MCF 10A (cell line): ENCODE results near the gene SUPT4H1. TPM values are rescaled to one million over a fixed set of nuclear protein-coding genes. Genes with fewer than 3 reads are reported as not detected.

Experiments
- BruUV-seq: library from RNA; stranded (reverse); fragments of 400-500 nt; replicated peaks from 2 replicates; lab custom pipeline; 2021; lab: Mats Ljungman, UMichigan
- CTCF ChIA-PET: fragments of 300-600 bp; sonication (Branson Sonifier 250); formaldehyde crosslinking; extraction: SDS; loops from one replicate; lab custom pipeline; 2021; ENCODE audit warnings: antibody characterized with exemption, inconsistent platforms; lab: Yijun Ruan, JAX
- POLR2A ChIA-PET: fragments of 300-600, 350-650 bp; sonication (Branson Sonifier 250); formaldehyde crosslinking; extraction: SDS; loops from one replicate; lab custom pipeline; 2020; ENCODE audit warnings: antibody characterized with exemption, inconsistent platforms; lab: Yijun Ruan, JAX
- DNase-seq: peaks from one replicate; pipeline ENCODE4 v3.0.0-alpha.2; 2018; ENCODE audit not compliant: unreplicated experiment
- H3K27ac Mint-ChIP-seq: one replicate; pipeline ENCODE4 v1.8.0; 2022; ENCODE audit warnings: mild to moderate bottlenecking, low read depth, mixed read lengths; ENCODE audit not compliant: unreplicated experiment
- H3K27me3 Mint-ChIP-seq: one replicate; pipeline ENCODE4 v1.8.0; 2022; ENCODE audit warnings: mixed read lengths; ENCODE audit not compliant: insufficient read depth, unreplicated experiment
- H3K36me3 Mint-ChIP-seq: one replicate; pipeline ENCODE4 v1.8.0; 2022; ENCODE audit warnings: mild to moderate bottlenecking, moderate library complexity, mixed read lengths; ENCODE audit not compliant: insufficient read depth, unreplicated experiment
- H3K4me1 Mint-ChIP-seq: one replicate; pipeline ENCODE4 v1.8.0; 2022; ENCODE audit warnings: mixed read lengths; ENCODE audit not compliant: insufficient read depth, unreplicated experiment
- H3K4me3 Mint-ChIP-seq: one replicate; pipeline ENCODE4 v1.8.0; 2022; ENCODE audit warnings: mild to moderate bottlenecking, moderate library complexity, mixed read lengths; ENCODE audit not compliant: unreplicated experiment
- H3K9me3 Mint-ChIP-seq: one replicate; pipeline ENCODE4 v1.8.0; 2022; ENCODE audit warnings: mixed read lengths; ENCODE audit not compliant: unreplicated experiment
- intact Hi-C: fragments of 100-400 bp; cut with micrococcal nuclease; formaldehyde crosslinking; loops from 2 replicates; pipeline ENCODE4 v1.14.1; 2022
- total RNA-seq: library from RNA; stranded (reverse); gene quantifications from 2 replicates; pipeline ENCODE4 v1.2.3, GENCODE V29; 2022
- TF ChIP-seq, protein P1 (sequence below): fragments of 200-600 bp; IDR thresholded peaks from one replicate; pipeline ENCODE4 v1.8.0; 2022; ENCODE audit warnings: antibody characterized with exemption, mild to moderate bottlenecking; ENCODE audit not compliant: unreplicated experiment

The SUPT4H1 gene
- total RNA-seq, 1 experiment from 2014 or later = 63.4 TPM

DNA sequence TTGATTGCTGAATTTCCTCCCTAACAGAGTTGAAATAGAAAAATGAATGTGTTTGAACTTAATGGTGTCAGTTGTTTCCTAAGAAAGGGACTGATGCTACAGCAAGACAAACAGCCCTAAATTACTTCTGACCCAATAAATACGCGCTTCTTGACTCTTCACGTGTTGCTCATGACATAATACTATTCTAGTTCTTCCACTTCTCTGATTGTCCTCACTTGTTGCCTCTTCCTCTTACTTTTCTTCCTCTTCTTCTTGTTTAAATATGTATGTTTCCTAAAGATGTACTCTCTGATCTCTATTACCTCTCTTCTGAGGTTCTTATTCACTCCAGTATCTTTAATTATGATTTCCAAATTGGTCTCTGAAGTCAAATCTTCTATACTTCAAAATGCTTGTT lies 32.9 kb upstream of the SUPT4H1 start:
- Mint-ChIP-seq H3K4me3 (no peak overlapping the region), H3K27me3 (no peaks in the 10 kb centered on the region), H3K36me3 (no peaks in the 10 kb centered on the region), H3K27ac (no peak overlapping the region), H3K4me1 (peaks cover 15% of the 10 kb centered on the region), H3K9me3 (no peaks in the 10 kb centered on the region)
- ChIA-PET POLR2A (no interaction called here), CTCF (interaction anchor here (1.0 kb wide), 1 partner anchor 14 kb away, joined by 3 read pairs; no protein-coding TSS in a partner anchor)
- TF ChIP-seq, protein P1, sequence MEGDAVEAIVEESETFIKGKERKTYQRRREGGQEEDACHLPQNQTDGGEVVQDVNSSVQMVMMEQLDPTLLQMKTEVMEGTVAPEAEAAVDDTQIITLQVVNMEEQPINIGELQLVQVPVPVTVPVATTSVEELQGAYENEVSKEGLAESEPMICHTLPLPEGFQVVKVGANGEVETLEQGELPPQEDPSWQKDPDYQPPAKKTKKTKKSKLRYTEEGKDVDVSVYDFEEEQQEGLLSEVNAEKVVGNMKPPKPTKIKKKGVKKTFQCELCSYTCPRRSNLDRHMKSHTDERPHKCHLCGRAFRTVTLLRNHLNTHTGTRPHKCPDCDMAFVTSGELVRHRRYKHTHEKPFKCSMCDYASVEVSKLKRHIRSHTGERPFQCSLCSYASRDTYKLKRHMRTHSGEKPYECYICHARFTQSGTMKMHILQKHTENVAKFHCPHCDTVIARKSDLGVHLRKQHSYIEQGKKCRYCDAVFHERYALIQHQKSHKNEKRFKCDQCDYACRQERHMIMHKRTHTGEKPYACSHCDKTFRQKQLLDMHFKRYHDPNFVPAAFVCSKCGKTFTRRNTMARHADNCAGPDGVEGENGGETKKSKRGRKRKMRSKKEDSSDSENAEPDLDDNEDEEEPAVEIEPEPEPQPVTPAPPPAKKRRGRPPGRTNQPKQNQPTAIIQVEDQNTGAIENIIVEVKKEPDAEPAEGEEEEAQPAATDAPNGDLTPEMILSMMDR = no peak
- intact Hi-C loops = no loop called here
- BruUV-seq = no TSS peak
- DNase-seq = no peak

DNA sequence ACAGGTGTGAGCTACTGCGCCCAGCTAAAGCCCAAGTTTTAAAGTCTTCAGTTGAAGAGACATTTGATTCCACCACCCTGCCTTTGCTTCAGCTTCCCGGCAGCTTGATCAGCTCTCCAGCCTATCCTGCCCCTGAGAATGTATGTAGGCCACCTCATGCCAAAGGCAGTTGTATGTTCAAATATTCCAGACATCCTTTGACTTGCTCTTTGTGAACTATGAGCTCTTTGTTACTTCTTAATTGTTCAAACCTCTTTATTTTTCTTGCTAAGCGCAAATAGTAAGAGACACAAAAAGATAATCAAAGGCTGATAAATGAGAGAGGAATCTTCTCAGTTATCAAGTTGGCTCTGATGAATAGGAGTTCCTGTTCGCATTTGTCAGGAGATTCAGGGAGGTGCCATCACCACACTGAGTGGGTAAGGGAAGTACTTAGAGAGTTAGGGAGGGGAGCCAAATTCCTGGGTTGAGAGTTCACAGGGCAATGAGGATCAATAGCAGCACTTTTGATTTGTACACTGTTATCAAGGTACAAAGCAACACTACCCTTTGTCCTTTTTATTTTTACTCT lies 32.0 kb upstream of the SUPT4H1 start:
- H3K36me3 Mint-ChIP-seq = no peaks in the 10 kb centered on the region
- no peak for DNase-seq
- POLR2A ChIA-PET = interaction anchor here (1.0 kb wide), 1 partner anchor 32 kb away, joined by 3 read pairs; the partner anchor contains the start of gene SUPT4H1
- no peak overlapping the region for H3K27ac Mint-ChIP-seq
- CTCF ChIA-PET = interaction anchor here (0.7 to 1.0 kb wide), 3 partner anchors 13 to 67 kb away, joined by 3 read pairs; no protein-coding TSS in a partner anchor
- no peaks in the 10 kb centered on the region for H3K27me3 Mint-ChIP-seq
- intact Hi-C loops = no loop called here
- TF ChIP-seq, protein P1 = no peak
- BruUV-seq = no TSS peak
- no peaks in the 10 kb centered on the region for H3K9me3 Mint-ChIP-seq
- H3K4me1 Mint-ChIP-seq = peaks cover 12% of the 10 kb centered on the region
- H3K4me3 Mint-ChIP-seq = no peak overlapping the region

DNA sequence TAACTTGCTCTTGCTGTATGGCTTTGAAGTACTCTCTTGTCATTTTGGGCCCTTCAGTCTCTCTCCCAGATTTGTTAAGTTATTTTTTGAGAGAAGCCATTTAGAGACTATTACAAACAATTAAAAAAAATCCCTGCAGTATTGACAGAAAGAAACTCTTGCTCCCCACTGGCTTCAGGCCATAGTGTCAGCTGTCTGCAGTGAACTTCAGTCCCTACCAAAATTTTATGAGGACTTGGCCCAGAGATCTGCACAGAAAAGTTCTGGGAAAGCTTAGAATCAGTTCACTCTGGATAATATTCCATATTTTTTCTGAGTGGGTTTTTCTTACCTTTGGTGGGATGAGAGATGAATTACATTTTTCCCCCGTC lies 30.9 kb upstream of the SUPT4H1 start:
- intact Hi-C loops = no loop called here
- no peak for DNase-seq
- Mint-ChIP-seq H3K9me3 (no peaks in the 10 kb centered on the region), H3K36me3 (no peaks in the 10 kb centered on the region), H3K27me3 (no peaks in the 10 kb centered on the region), H3K4me1 (peaks cover under 1% of the 10 kb centered on the region), H3K4me3 (no peak overlapping the region), H3K27ac (no peak overlapping the region)
- ChIA-PET CTCF (interaction anchor here (1.5 kb wide), 1 partner anchor 65 kb away, joined by 6 read pairs; no protein-coding TSS in a partner anchor), POLR2A (interaction anchor here (1.0 kb wide), 1 partner anchor 31 kb away, joined by 3 read pairs; the partner anchor contains the start of gene SUPT4H1)
- TF ChIP-seq, protein P1 = no peak
- BruUV-seq = no TSS peak

DNA sequence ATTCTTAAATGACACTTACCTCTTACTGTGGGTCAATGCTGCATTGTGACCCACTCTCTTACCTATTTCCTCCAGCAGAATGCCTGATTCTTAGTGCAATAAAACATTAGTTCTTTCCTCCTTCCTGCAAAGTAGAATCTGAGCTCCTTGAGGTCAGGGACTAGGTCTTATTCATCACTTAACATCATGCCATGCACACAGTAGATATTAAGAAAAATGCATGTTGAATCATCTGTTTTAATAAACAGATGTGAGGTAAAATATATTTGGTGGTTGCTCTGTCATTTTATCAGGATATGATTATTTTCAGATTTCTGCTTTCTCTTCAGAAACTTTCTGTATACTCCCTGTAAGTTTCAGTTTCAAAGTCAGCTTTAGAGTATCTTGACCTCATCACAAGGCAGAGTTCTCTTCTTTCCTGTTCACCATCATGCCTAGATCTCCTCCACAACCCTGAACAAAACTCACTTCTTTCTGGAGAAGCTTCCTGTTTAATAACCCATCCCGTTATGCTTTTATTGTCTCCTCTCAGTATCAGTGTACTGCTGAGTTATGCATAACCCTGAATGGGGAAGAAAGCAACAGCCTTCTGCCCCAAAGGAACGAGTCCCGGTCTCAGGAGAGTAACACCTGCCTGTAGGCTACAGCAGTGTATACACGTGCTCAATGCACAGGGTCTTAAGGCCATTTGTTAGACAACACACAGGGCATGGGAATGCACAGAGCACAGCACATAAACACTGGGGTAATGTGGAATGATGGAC lies 30.3 kb upstream of the SUPT4H1 start:
- H3K27me3 Mint-ChIP-seq = no peaks in the 10 kb centered on the region
- CTCF ChIA-PET = interaction anchor here (1.1 to 1.5 kb wide), 2 partner anchors 27 to 65 kb away, joined by 4 to 6 read pairs; no protein-coding TSS in a partner anchor
- no peak overlapping the region for H3K27ac Mint-ChIP-seq
- no peaks in the 10 kb centered on the region for H3K9me3 Mint-ChIP-seq
- no peak overlapping the region for H3K4me3 Mint-ChIP-seq
- BruUV-seq = no TSS peak
- no peak for DNase-seq
- no peaks in the 10 kb centered on the region for H3K36me3 Mint-ChIP-seq
- intact Hi-C loops = no loop called here
- POLR2A ChIA-PET = no interaction called here
- H3K4me1 Mint-ChIP-seq = no peaks in the 10 kb centered on the region
- TF ChIP-seq, protein P1 = no peak
